Activated T-helper 9 cell treated with anti-CD3 and anti-CD28 coated beads, Interleukin-2, amount 50 U/mL, for 16 hours (primary cell): ENCODE data around the gene LPCAT1.
"Not testable (repeated sequence)": the region's sequence is repeated elsewhere in the genome, so short reads cannot be mapped to it uniquely, and the experiment has no call there.

Experiments used
- DNase-seq: peaks from one replicate; pipeline ENCODE4 v3.0.0-alpha.2; 2020; ENCODE audit warnings: low read depth

LPCAT1 gene

GRCh38 chr5:1480217-1480616 lies 43.5 kb downstream of the LPCAT1 start:
- DNase-seq, result no peak

- no peak for DNase-seq
These were observed 44.1 kb downstream of the LPCAT1 start for GRCh38 chr5:1479581-1480188.

GRCh38 chr5:1479066-1479465 lies 44.7 kb downstream of the LPCAT1 start:
- DNase-seq, result no peak

- no peak for DNase-seq
These were observed 45.3 kb downstream of the LPCAT1 start for GRCh38 chr5:1478271-1479035.

- DNase-seq, result no peak
These were observed 46.4 kb downstream of the LPCAT1 start for GRCh38 chr5:1477341-1477740.

- DNase-seq, result no peak
These were observed 46.8 kb downstream of the LPCAT1 start for GRCh38 chr5:1476967-1477310.

GRCh38 chr5:1476181-1476966 lies 47.4 kb downstream of the LPCAT1 start:
- no peak for DNase-seq

GRCh38 chr5:1475544-1475900 lies 48.2 kb downstream of the LPCAT1 start:
- DNase-seq, result not testable (repeated sequence)

GRCh38 chr5:1474866-1475543 lies 48.8 kb downstream of the LPCAT1 start:
- DNase-seq, result no peak

GRCh38 chr5:1474183-1474839 lies 49.4 kb downstream of the LPCAT1 start:
- DNase-seq, result no peak

- no peak for DNase-seq
These were observed 50.0 kb downstream of the LPCAT1 start for GRCh38 chr5:1473746-1474145.

GRCh38 chr5:1472964-1473628 lies 50.7 kb downstream of the LPCAT1 start:
- DNase-seq, result no peak

GRCh38 chr5:1471997-1472963 lies 51.5 kb downstream of the LPCAT1 start:
- DNase-seq, result no peak

GRCh38 chr5:1471240-1471853 lies 52.4 kb downstream of the LPCAT1 start:
- DNase-seq, result no peak

GRCh38 chr5:1470762-1471211 lies 53.0 kb downstream of the LPCAT1 start:
- DNase-seq, result no peak

- DNase-seq, result no peak
These were observed 54.9 kb downstream of the LPCAT1 start for GRCh38 chr5:1468629-1469527.

GRCh38 chr5:1468247-1468612 lies 55.5 kb downstream of the LPCAT1 start:
- no peak for DNase-seq

- no peak for DNase-seq
These were observed 56.2 kb downstream of the LPCAT1 start for GRCh38 chr5:1467341-1468246.
